Measurements from ENCODE around the gene PTPRN2. TPM values are rescaled to one million over a fixed set of nuclear protein-coding genes. Genes with fewer than 3 reads are reported as not detected.

PTPRN2 gene
- total RNA-seq, 2 donors from 2014 or later = 0.35 to 0.61 TPM

DNA sequence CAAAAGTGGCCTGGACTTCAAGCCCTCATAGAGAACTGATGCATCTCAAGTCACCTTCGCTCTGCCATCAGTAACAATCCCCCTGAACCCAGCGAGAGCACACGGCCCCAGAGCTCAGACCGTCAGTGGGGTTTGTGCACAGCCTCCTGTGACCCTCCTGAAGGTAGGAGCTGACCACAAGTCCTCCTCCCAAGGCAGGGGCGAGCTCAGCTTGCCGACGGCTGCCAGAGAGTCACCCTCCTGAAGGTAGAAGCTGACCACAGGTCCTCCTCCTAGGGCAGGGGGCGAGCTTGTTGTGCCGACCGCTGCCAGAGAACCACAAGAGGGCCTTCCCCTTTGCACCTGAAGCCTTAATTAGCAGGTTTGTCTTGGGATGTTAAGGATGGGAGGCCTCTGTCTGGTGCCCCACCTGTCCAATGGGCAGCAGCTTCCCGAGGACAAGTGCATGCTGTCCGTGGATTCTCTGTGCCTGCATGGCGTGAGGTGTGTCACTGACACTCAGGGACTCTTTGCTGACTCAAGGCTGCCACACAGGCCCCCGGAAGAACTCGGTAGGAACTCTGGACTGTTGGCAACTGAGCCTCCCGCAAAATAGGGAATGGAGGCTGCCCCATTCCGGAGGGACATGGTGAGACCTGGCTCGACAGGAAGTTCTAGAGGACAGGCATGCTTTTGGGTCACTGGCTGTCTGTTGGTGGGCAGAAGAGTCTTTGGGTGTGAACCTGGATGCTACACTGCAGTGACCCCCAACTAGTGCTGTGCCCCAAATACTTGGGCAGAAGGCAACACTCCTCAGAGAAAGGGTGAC, 763.4 kb downstream of the PTPRN2 start:
- Mint-ChIP-seq H3K36me3 (no peaks in the 10 kb centered on the region), H3K27ac (no peak overlapping the region), H3K9me3 (no peaks in the 10 kb centered on the region)
- DNase-seq (ENCODE audit: low spot score in 2 of 2) (no peak), ATAC-seq (no peak)

DNA sequence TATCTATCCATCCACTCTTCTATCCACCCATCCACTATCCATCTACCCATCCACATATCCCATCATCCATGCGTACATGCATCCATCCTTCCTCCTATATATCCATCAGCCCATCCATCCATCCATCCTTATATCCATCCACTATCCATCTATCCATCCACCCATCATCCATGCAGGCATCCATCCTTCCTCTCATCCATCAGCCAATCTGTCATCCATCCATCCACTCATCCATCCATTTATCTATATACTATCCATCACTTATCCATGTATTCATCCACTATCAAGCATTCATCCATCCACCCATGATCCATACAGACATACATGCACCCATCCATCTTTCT, 765.0 kb downstream of the PTPRN2 start:
- Mint-ChIP-seq H3K27ac (no peak overlapping the region), H3K9me3 (no peaks in the 10 kb centered on the region), H3K36me3 (no peaks in the 10 kb centered on the region)
- DNase-seq (ENCODE audit: low spot score in 2 of 2) (no peak), ATAC-seq (no peak)

GRCh38 chr7:157821959-157822687, 765.5 kb downstream of the PTPRN2 start:
- Mint-ChIP-seq H3K36me3 (no peaks in the 10 kb centered on the region), H3K27ac (no peak overlapping the region), H3K9me3 (no peaks in the 10 kb centered on the region)
- ATAC-seq = no peak
- no peak for DNase-seq (ENCODE audit: low spot score in 2 of 2)

DNA sequence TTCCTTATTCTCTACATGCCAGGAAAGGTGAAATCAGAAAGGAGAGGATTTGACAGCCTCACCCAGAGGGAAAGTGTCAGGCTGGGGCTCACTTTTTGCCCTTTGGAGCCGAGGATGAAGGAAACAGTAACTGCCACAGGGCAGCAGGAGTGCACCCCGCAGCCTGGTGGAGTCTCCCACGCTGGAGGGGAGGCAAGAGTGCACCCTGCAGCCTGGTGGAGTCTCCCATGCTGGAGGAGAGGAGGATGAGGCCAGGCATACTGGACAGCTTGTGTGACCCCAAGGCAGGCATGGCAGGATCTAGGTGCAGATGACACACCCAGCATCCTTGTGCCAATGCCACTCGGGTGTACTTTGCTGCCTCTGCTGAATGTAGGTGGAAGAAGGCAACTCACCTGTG, 766.8 kb downstream of the PTPRN2 start:
- ATAC-seq (no peak), DNase-seq (ENCODE audit: low spot score in 2 of 2) (no peak)
- H3K27ac Mint-ChIP-seq = no peak overlapping the region
- no peaks in the 10 kb centered on the region for H3K9me3 Mint-ChIP-seq
- no peaks in the 10 kb centered on the region for H3K36me3 Mint-ChIP-seq

GRCh38 chr7:157819455-157819807, 768.2 kb downstream of the PTPRN2 start:
- DNase-seq (ENCODE audit: low spot score in 2 of 2) (no peak), ATAC-seq (no peak)
- Mint-ChIP-seq H3K9me3 (no peaks in the 10 kb centered on the region), H3K27ac (no peak overlapping the region), H3K36me3 (no peaks in the 10 kb centered on the region)

DNA sequence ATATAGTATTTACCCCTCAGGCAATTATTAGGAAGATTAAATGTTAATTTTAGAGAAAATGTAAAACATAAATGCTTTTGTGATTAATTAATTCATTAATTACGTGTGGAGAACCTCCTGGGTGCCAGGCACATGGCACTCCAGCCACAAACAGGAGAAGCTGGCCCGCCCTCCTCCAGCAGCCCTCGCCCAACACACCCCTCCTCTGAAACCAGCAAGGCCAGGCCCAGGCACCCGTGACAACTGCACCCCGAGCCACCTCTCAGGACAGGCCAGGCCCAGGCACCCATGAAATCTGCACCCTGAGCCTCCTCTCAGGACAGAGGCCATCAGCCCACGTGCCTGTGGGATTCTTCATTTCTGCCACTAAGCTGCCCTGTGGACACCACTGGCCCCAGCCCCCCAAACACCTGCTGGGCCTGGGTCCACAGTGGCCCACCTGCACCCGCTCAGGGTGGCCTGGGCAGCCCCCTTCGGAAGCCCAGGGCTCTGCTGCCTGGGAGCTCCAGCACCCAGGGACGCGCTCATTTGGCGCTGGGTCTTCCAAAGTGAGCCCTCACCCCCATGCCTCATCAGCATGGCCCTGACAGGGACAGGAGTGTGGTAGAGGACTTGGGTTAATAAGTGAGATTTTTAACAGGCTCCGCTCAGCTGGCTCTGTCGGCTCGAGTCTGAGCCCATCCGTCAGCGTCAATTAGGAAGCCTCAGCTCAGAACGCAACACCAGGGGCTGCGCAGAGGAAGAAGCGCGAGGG, 768.7 kb downstream of the PTPRN2 start:
- DNase-seq (ENCODE audit: low spot score in 2 of 2) = no peak
- ATAC-seq = no peak
- no peak overlapping the region for H3K27ac Mint-ChIP-seq
- no peaks in the 10 kb centered on the region for H3K9me3 Mint-ChIP-seq
- no peaks in the 10 kb centered on the region for H3K36me3 Mint-ChIP-seq

DNA sequence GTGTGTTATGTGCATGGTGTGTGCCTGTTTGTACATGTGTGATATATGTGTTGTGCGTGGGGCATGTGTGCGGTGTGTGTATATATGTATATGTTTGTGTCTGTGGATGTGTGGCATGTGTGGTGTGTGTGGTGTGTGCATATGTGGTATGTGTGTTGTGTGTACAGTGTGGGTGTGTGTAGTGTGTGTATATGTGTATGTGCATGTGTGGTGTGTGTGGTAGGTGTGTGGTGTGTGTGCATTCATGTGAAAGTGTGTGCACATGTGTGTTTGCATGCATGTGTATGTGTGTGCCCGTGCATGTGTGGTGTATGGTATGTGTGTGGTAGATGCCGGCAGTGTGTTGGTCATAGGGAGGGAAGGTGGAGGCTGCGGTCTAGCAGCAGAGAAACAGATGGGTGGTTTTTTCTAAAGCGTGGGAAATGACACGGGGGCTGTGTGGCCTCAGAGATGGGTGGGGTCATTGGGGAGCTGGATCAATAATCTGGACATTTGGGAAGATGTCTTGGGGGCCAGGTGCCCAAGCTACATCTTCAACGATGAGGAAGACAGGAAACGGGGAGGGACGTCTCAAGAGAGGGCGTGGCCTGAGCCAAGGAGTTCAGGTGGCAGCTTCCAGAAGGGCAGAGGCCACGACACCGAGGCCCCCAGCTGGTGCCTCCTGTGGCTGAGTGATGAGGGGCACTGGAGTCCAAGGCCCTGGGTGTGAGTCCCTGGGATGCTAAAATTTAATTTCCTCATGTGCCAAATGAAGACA, 769.5 kb downstream of the PTPRN2 start:
- Mint-ChIP-seq H3K27ac (no peak overlapping the region), H3K9me3 (no peaks in the 10 kb centered on the region), H3K36me3 (no peaks in the 10 kb centered on the region)
- no peak for DNase-seq (ENCODE audit: low spot score in 2 of 2)
- no peak for ATAC-seq

- ATAC-seq (no peak), DNase-seq (ENCODE audit: low spot score in 2 of 2) (no peak)
These were observed 770.2 kb downstream of the PTPRN2 start for GRCh38 chr7:157817433-157817832.

DNA sequence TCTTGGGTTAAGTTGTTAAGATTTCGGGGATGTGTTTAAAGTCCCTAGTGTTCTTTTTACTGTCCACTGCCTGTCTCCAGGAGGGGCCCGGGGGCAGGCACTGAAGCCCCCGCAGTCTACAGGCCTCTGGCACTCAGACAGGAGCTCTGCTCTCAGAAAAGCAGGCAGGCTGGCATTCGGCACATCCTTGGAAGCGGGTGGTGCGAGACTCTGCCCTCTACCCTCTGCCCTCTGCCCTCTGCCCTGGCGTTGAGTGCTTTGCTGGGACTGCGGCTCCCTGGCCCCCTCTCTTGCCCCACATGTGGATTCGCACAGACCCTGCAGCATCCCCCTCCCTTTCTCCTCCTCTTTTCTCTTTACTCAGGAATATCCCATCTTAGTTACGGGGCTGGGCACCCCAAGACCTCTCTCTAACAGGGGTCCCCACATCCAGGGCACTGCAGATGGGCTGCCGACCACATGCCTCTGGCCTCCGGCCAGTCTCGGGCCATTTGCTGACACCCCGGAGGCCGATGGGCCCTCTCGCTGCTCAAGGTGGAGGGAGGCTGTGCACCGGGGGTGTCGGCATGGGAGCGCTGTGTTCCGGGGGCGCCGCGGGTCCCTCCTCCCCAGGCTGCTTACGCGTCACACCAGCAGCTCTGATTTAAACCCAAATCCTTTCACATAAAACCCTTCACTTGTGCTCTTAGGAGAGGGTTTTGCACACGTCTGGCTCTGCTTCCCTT, 770.9 kb downstream of the PTPRN2 start:
- Mint-ChIP-seq H3K36me3 (no peaks in the 10 kb centered on the region), H3K9me3 (no peaks in the 10 kb centered on the region), H3K27ac (no peak overlapping the region)
- ATAC-seq = no peak
- no peak for DNase-seq (ENCODE audit: low spot score in 2 of 2)

More at GRCh38 chr7:157817433-157817832, 770.2 kb downstream of the PTPRN2 start:
- no peak overlapping the region for H3K27ac Mint-ChIP-seq
- H3K36me3 Mint-ChIP-seq = no peaks in the 10 kb centered on the region
- H3K9me3 Mint-ChIP-seq = no peaks in the 10 kb centered on the region

GRCh38 chr7:157816086-157816485, 771.5 kb downstream of the PTPRN2 start:
- ATAC-seq (no peak), DNase-seq (ENCODE audit: low spot score in 2 of 2) (no peak)
- H3K27ac Mint-ChIP-seq = no peak overlapping the region
- H3K36me3 Mint-ChIP-seq = no peaks in the 10 kb centered on the region
- no peaks in the 10 kb centered on the region for H3K9me3 Mint-ChIP-seq

- H3K27ac Mint-ChIP-seq = no peak overlapping the region
- no peaks in the 10 kb centered on the region for H3K36me3 Mint-ChIP-seq
- ATAC-seq (no peak), DNase-seq (ENCODE audit: low spot score in 2 of 2) (no peak)
- H3K9me3 Mint-ChIP-seq = no peaks in the 10 kb centered on the region
These were observed 772.0 kb downstream of the PTPRN2 start for GRCh38 chr7:157815706-157816022.

DNA sequence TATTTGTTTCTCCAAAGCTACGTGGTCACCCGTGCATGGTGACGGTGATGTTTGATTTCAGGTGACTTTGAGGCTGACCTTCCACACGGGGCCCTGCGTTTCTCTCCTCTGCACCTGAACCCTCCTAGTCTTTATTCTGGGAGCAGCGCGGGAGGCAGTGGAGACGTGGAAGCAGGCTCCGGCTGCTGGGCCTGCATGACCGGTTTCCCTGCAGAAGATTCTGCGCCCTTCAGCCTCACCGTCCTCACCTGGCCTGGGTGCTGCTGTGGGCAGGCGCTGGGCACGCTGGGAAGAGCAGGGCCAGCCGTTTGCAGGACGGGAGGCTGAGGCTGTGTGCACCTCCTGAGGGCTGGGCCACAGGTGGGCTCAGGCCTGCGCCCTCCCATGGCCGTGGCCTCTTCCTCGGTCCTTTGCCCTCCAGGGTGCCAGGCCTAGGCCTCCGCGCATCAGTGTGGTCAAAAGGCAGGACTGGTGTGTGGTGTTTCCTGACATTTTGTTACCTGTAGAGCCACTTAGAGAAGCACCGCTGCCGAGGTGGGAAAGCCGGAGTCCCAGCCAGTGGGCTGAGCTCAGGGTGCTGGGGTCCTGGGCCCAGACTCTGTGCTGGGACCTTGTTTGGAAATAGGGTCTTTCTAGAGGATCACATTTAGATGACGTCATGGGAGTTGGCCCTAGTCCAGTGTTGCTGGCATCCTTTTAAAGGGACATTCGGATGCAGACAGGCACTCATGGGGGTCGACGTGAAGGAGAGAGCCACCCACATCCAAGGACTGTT, 772.5 kb downstream of the PTPRN2 start:
- Mint-ChIP-seq H3K9me3 (no peaks in the 10 kb centered on the region), H3K36me3 (no peaks in the 10 kb centered on the region), H3K27ac (no peak overlapping the region)
- ATAC-seq (no peak), DNase-seq (ENCODE audit: low spot score in 2 of 2) (no peak)

GRCh38 chr7:157813741-157814661, 773.6 kb downstream of the PTPRN2 start:
- H3K36me3 Mint-ChIP-seq = no peaks in the 10 kb centered on the region
- no peak overlapping the region for H3K27ac Mint-ChIP-seq
- no peak for ATAC-seq
- DNase-seq (ENCODE audit: low spot score in 2 of 2) = no peak
- no peaks in the 10 kb centered on the region for H3K9me3 Mint-ChIP-seq

GRCh38 chr7:157813053-157813452, 774.6 kb downstream of the PTPRN2 start:
- H3K36me3 Mint-ChIP-seq = no peaks in the 10 kb centered on the region
- H3K9me3 Mint-ChIP-seq = peaks cover 0 to 1% of the 10 kb centered on the region in 2 donors
- DNase-seq (ENCODE audit: low spot score in 2 of 2) (no peak), ATAC-seq (no peak)
- no peak overlapping the region for H3K27ac Mint-ChIP-seq

DNA sequence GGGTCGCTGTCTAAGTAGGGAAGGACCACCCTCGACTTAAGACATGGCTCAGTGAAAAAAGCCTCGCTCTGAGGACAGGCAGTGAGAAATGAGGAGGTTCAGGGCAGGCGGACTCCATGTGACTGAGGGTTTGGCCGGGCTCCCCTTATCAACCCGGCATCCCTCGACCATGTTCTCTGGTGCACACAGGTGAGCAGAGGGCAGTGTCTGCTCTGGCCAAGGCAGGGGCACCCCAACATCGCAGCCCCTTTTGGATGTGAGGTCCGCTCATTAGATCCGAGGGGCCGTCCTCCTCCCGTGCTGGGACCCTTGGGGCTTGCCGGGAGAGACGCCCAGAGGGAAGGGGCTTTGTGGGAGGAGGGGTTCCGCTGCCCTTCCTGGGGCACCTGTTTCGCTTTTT, 775.7 kb downstream of the PTPRN2 start:
- DNase-seq (ENCODE audit: low spot score in 2 of 2) = no peak
- H3K27ac Mint-ChIP-seq = no peak overlapping the region
- no peaks in the 10 kb centered on the region for H3K36me3 Mint-ChIP-seq
- ATAC-seq = no peak
- H3K9me3 Mint-ChIP-seq = peaks cover 0 to 4% of the 10 kb centered on the region in 2 donors
